H1 (cell line): ENCODE results near the gene CAMSAP3. TPM values are rescaled to one million over a fixed set of nuclear protein-coding genes. Genes with fewer than 3 reads are reported as not detected.

ENCODE experiments used
- CTCF ChIP-seq, 3 experiments: IDR thresholded peaks; 1 replicate in 2 of 3; 2 replicates in 1 of 3; pipeline versions ENCODE4 v1.5.1 to v1.6.1; 2011; ENCODE audit warnings: low read length in 3 of 3, mild to moderate bottlenecking in 3 of 3, inconsistent platforms in 2 of 3, low read depth in 1 of 3, moderate library complexity in 1 of 3; ENCODE audit not compliant: insufficient read depth in 1 of 3; ENCODE audit errors: control extremely low read depth in 1 of 3
- MAFK ChIP-seq: IDR thresholded peaks from 2 replicates; pipeline ENCODE4 v1.6.1; 2012; ENCODE audit warnings: low read depth, mild to moderate bottlenecking, improper control_type of control experiment, low read length
- polyA plus RNA-seq, 7 experiments: library from polyadenylated mRNA; depleted of rRNA in 3 of 7; stranded (reverse) in 5 of 7; unstranded in 2 of 7; fragments of >200 nt in 5 of 7; fragments of 200-250 nt in 2 of 7; gene quantifications; 1 replicate in 5 of 7; 2 replicates in 1 of 7; 4 replicates in 1 of 7; pipeline versions ENCODE4 v1.2.1 to v1.2.3, GENCODE V29; 2011 to 2013; ENCODE audit warnings: missing spikeins in 2 of 7, mixed read lengths in 2 of 7
- total RNA-seq: library from RNA; stranded (reverse); fragmentation: NEBNext Ultra II Directional; extraction: Animal tissue kit (Norgen Biotek cat#: 25700); gene quantifications from 2 replicates; pipeline ENCODE4 v1.2.1, GENCODE V29; 2021

The CAMSAP3 gene
- total and polyA plus RNA-seq, 2 of the 8 experiments (the other 6 are each of a cell fraction or from before 2014, with no cell fraction given) = 11.4 to 30.4 TPM

- TF ChIP-seq CTCF (IDR thresholded peaks at IDR 0.05; ENCODE audit: control extremely low read depth in 1 of 3, insufficient read depth in 1 of 3, low read depth in 1 of 3, low read length in 3 of 3) = no peak
- no peak for TF ChIP-seq MAFK
- TF ChIP-seq, all 59 proteins: peak for 0
These were observed 25.1 kb downstream of the CAMSAP3 start (continued) for GRCh38 chr19:7620442-7621412.
